GM23248 (cell line): ENCODE measurements around the gene ASB2.

Experiments
- EZH2 ChIP-seq: fragments of 200-600 bp; sonication (generic); IDR thresholded peaks from 2 replicates; pipeline ENCODE4 v1.6.1; 2018; ENCODE audit warnings: antibody characterized with exemption, mild to moderate bottlenecking; ENCODE audit not compliant: insufficient read depth, poor library complexity, severe bottlenecking
- EZH2phosphoT487 ChIP-seq: fragments of 200-600 bp; sonication (generic); IDR thresholded peaks from 2 replicates; pipeline ENCODE4 v1.6.1; 2018; ENCODE audit warnings: antibody characterized with exemption, moderate library complexity, mild to moderate bottlenecking, low read depth; ENCODE audit not compliant: insufficient read depth

DNA sequence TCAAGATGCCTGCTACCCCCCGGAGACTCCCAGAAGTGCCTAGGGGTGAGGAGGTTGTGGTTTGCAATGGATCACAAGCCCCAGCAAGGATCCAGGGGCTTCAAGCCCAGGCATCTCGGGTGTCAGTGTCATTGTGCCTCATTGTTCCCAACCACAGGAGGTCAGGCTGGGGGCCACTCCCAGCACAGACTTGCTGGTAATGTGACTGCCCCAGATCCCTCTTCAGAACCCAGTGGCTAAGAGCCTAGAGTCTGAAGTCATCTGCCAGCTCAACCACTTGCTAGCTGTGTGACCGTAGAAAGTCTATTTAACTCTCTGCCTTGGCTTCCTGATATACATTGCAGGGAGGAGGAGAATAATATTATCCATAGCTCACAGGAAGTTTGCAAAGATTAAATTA is 7.7 kb upstream of the ASB2 start:
- no peak for TF ChIP-seq EZH2phosphoT487
- TF ChIP-seq EZH2 = no peak
